GM21528 (cell line): ENCODE data around the gene TMEM38B.
"Not testable (repeated sequence)": the region's sequence is repeated elsewhere in the genome, so short reads cannot be mapped to it uniquely, and the experiment has no call there.

Experiments
- ATAC-seq: cut with Tn5 transposase; IDR thresholded peaks from one replicate; pipeline ENCODE4 v1.9.1; 2021; ENCODE audit warnings: mild to moderate bottlenecking, moderate library complexity; ENCODE audit not compliant: unreplicated experiment, low FRiP score

Gene TMEM38B

GRCh38 chr9:105681313-105681712 is 13.0 kb upstream of the TMEM38B start:
- no peak for ATAC-seq

GRCh38 chr9:105681724-105682123 is 12.6 kb upstream of the TMEM38B start:
- no peak for ATAC-seq

GRCh38 chr9:105683688-105684275 is 10.6 kb upstream of the TMEM38B start:
- no peak for ATAC-seq

- ATAC-seq = no peak
These were observed 7.4 kb upstream of the TMEM38B start for GRCh38 chr9:105686936-105687335.

- ATAC-seq = no peak
These were observed 3.6 kb upstream of the TMEM38B start for GRCh38 chr9:105690742-105691141.

GRCh38 chr9:105693435-105694189 is 729 bp upstream of the TMEM38B start:
- ATAC-seq = peak; percentile 35

- ATAC-seq = peak; percentile 71
These were observed 674 bp downstream of the TMEM38B start for GRCh38 chr9:105694848-105695581.

- no peak for ATAC-seq
These were observed 2.0 kb downstream of the TMEM38B start for GRCh38 chr9:105696219-105696793.

GRCh38 chr9:105697871-105698270 is 3.5 kb downstream of the TMEM38B start:
- ATAC-seq = no peak

GRCh38 chr9:105698348-105698870 is 4.1 kb downstream of the TMEM38B start:
- no peak for ATAC-seq

- ATAC-seq = no peak
These were observed 6.3 kb downstream of the TMEM38B start for GRCh38 chr9:105700668-105701067.

GRCh38 chr9:105701145-105701544 is 6.8 kb downstream of the TMEM38B start:
- ATAC-seq = no peak

- ATAC-seq = no peak
These were observed 7.9 kb downstream of the TMEM38B start for GRCh38 chr9:105702207-105702606.

GRCh38 chr9:105703638-105704037 is 9.3 kb downstream of the TMEM38B start:
- ATAC-seq = not testable (repeated sequence)

- ATAC-seq = no peak
These were observed 11.8 kb downstream of the TMEM38B start for GRCh38 chr9:105706156-105706555.

GRCh38 chr9:105708405-105708804 is 14.1 kb downstream of the TMEM38B start:
- no peak for ATAC-seq

GRCh38 chr9:105710638-105711037 is 16.3 kb downstream of the TMEM38B start:
- no peak for ATAC-seq

- ATAC-seq = no peak
These were observed 17.5 kb downstream of the TMEM38B start for GRCh38 chr9:105711867-105712266.

GRCh38 chr9:105712297-105712696 is 18.0 kb downstream of the TMEM38B start:
- ATAC-seq = no peak

- no peak for ATAC-seq
These were observed 18.4 kb downstream of the TMEM38B start for GRCh38 chr9:105712773-105713172.
